ENCODE results near the gene FTH1.

FTH1 gene

DNA sequence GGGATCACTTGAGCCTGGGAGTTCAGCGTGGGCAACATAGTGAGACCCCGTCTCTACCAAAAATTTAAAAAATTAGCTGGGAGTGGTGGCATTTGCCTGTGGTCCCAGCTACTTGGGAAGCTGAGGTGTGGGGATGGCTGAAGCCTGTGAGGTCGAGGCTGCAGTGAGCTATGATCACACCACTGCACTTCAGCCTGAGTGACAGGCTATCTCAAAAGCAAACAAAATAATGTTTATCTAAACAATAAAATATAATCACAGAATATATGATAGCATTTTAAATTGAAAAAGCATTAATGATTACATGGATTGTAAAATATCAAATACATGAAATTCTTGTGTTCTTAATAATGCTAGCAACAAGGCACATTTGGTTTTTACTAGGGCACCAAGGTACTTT, 14.6 kb downstream of the FTH1 start:
- DNase-seq (ENCODE audit: low read depth) = no peak
- H3K4me3 ChIP-seq (ENCODE audit: low read depth, low read length) = no peak overlapping the region
- TF ChIP-seq, protein P1, sequence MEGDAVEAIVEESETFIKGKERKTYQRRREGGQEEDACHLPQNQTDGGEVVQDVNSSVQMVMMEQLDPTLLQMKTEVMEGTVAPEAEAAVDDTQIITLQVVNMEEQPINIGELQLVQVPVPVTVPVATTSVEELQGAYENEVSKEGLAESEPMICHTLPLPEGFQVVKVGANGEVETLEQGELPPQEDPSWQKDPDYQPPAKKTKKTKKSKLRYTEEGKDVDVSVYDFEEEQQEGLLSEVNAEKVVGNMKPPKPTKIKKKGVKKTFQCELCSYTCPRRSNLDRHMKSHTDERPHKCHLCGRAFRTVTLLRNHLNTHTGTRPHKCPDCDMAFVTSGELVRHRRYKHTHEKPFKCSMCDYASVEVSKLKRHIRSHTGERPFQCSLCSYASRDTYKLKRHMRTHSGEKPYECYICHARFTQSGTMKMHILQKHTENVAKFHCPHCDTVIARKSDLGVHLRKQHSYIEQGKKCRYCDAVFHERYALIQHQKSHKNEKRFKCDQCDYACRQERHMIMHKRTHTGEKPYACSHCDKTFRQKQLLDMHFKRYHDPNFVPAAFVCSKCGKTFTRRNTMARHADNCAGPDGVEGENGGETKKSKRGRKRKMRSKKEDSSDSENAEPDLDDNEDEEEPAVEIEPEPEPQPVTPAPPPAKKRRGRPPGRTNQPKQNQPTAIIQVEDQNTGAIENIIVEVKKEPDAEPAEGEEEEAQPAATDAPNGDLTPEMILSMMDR (IDR thresholded peaks at IDR 0.05; ENCODE audit: control insufficient read depth, extremely low read depth, insufficient read depth) = no peak

DNA sequence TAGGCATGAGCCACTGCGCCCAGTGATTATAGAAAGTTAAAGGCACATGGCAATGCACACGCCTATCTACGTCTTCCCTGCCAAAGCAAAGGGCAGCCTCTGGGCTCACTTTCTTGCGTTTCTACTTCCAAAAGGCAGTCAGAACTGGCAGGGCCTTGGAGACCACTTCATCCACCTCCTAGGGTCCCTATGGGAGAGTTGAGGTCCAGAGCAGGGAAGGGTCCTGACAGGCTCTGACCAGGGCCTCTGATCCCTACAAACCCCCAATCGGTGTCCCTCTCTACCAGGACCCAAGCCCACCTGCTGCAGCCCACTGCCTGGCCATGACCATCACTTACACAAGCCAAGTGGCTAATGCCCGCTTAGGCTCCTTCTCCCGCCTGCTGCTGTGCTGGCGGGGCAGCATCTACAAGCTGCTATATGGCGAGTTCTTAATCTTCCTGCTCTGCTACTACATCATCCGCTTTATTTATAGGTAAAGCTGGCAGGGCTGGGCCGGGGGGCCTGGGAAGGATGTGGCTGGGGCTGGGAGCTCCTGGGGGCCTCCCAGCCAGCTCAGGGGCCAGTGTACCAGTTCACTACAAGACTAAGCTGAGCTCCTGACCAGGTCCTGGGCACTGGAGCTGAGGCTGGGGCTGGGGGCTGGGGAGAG, 15.8 kb downstream of the FTH1 start:
- TF ChIP-seq, protein P1 (IDR thresholded peaks at IDR 0.05; ENCODE audit: control insufficient read depth, extremely low read depth, insufficient read depth) = no peak
- DNase-seq (ENCODE audit: low read depth) = no peak
- no peak overlapping the region for H3K4me3 ChIP-seq (ENCODE audit: low read depth, low read length)

DNA sequence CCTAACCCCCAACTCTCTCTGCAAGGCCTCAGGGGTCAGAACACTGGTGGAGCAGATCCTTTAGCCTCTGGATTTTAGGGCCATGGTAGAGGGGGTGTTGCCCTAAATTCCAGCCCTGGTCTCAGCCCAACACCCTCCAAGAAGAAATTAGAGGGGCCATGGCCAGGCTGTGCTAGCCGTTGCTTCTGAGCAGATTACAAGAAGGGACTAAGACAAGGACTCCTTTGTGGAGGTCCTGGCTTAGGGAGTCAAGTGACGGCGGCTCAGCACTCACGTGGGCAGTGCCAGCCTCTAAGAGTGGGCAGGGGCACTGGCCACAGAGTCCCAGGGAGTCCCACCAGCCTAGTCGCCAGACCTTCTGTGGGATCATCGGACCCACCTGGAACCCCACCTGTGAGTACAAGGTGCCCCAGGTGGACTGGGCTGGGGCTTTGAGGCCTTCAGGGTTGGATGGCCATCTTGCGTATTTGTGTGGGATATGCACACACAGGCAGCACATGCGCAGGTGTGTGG, 17.3 kb downstream of the FTH1 start, which contains the start of gene BEST1:
Gene BEST1, plus strand, starts transcription at position 317 of the 513 bp plus-strand sequence. CDS start 1,456 bp downstream, outside the sequence.
- TF ChIP-seq, protein P1 (IDR thresholded peaks at IDR 0.05; ENCODE audit: control insufficient read depth, extremely low read depth, insufficient read depth) = no peak
- H3K4me3 ChIP-seq (ENCODE audit: low read depth, low read length) = no peak within 1 kb of the TSS
- DNase-seq (ENCODE audit: low read depth) = no peak

DNA sequence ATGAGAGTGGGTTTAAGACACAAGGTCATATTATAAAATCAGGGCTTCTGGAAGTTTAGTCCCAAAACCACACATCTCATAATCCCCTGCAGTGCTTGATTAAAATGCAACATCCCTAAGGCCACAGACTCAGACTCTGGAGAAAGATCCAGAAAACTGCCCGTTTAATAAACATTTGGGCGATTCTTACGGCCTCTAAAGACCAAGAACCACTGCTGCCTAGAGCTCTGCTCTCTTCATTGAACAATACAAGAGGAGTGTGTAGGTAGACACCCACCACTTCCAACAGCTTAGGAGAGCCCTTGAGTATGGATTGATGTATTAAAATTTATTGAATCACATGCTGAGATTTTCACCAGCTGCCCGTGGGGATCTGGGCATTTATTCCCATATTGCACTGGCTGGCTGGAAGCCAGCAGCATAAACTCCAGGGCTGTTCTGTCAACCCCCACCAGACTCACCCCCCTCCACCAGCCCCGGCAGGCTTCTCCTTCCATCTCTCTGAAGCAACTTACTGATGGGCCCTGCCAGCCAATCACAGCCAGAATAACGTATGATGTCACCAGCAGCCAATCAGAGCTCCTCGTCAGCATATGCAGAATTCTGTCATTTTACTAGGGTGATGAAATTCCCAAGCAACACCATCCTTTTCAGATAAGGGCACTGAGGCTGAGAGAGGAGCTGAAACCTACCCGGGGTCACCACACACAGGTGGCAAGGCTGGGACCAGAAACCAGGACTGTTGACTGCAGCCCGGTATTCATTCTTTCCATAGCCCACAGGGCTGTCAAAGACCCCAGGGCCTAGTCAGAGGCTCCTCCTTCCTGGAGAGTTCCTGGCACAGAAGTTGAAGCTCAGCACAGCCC, 18.0 kb downstream of the FTH1 start:
- DNase-seq (ENCODE audit: low read depth) = peak; percentile 79
- no peak overlapping the region for H3K4me3 ChIP-seq (ENCODE audit: low read depth, low read length)
- TF ChIP-seq, protein P1 (IDR thresholded peaks at IDR 0.05; ENCODE audit: control insufficient read depth, extremely low read depth, insufficient read depth) = no peak

DNA sequence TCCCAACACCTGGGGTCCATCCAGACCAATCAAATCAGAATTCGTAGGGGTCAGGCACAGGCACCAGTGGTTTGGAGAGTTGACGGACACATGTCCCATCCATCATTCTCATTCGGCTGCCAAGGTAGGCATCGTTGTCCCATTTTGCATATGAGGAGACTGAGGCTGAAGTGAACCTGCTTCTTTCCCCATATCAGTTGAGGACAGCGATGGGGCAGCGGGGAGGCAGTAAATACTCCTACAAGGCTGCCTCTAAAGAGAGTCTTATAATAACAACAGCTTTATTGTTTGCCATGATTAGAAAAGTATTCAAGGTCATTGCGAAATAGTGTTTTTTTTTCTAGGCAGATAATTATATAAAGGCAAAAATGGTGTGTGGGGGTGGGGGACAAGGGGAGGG, 18.9 kb downstream of the FTH1 start:
- no peak for DNase-seq (ENCODE audit: low read depth)
- TF ChIP-seq, protein P1 (IDR thresholded peaks at IDR 0.05; ENCODE audit: control insufficient read depth, extremely low read depth, insufficient read depth) = no peak
- no peak overlapping the region for H3K4me3 ChIP-seq (ENCODE audit: low read depth, low read length)

DNA sequence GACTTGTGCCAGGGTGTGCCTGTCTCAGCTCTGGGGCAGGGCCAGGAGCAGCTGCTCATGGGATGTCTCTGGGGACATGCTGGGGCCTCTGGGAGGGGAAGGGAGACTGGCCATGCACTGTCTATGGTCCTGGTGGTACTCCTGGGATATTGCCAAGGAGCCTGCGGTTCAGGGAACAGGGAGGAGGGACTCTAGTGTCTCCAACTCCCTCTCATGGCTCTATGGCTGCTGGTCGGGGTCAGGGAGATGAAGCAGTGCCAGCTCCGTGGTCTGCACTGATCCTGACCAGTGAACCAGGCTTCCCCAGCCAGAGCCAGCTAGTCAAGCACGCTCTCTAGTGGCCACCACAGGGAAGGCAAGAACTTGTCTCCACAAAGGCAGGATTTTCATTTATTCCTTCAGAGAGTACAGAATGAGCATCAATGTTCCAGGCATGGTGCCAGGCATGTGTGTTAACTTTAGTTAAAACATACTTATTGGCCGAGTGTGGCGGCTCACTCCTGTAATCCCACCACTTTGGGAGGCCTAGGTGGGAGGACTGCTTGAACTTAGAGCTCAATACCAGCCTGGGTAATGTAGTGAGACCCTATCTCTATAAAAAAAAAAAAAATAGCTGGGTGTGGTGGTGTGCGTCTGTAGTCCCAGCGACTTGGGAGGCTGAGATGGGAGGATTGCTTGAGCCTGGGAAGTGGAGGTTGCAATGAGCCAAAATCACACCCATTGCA, 19.8 kb downstream of the FTH1 start:
- TF ChIP-seq, protein P1 (IDR thresholded peaks at IDR 0.05; ENCODE audit: control insufficient read depth, extremely low read depth, insufficient read depth) = peak; percentile 99

More for the DNA sequence above, 19.8 kb downstream of the FTH1 start:
- no peak overlapping the region for H3K4me3 ChIP-seq (ENCODE audit: low read depth, low read length)
- DNase-seq (ENCODE audit: low read depth) = peak; percentile 75
